ENCODE measurements around the gene FAM236D. TPM values are rescaled to one million over a fixed set of nuclear protein-coding genes. Genes with fewer than 3 reads are reported as not detected.

FAM236D gene
- total RNA-seq, 1 donor from 2014 or later: not detected

Other genes starting within 250 kb of the FAM236D start
- 31.0 and 34.4 TPM in 2 replicates for gene HDAC8, start 235.4 kb downstream of the FAM236D start, total RNA-seq
- gene PHKA1, start 93.9 kb downstream of the FAM236D start, total RNA-seq: 10.1 and 10.2 TPM in 2 replicates
- 2.6 and 3.1 TPM in 2 replicates for gene DMRTC1B, start 31.3 kb downstream of the FAM236D start, total RNA-seq
- gene FAM236B, start 25.6 kb downstream of the FAM236D start, total RNA-seq: not detected in 2 replicates
- gene FAM236C, start 104.4 kb upstream of the FAM236D start, total RNA-seq: not detected in 2 replicates
- gene FAM236A, start 130.0 kb upstream of the FAM236D start, total RNA-seq: not detected in 2 replicates
- 0.56 and 1.2 TPM in 2 replicates for gene DMRTC1, start 135.6 kb upstream of the FAM236D start, total RNA-seq
- gene PABPC1L2B, start 194.7 kb upstream of the FAM236D start, total RNA-seq: 0.14 TPM in 1 of 2 replicates, not detected in the other

Data from neural crest cell (in vitro differentiated cells).